Measurements from ENCODE around the gene UBE2Z. TPM values are rescaled to one million over a fixed set of nuclear protein-coding genes. Genes with fewer than 3 reads are reported as not detected.

Gene UBE2Z
- total and polyA plus RNA-seq, 2 of the 4 experiments (the other 2 are of a cell fraction): 68.5 to 126 TPM

- Histone ChIP-seq H3K27me3 (ENCODE audit: control insufficient read depth, insufficient read depth, low read length) (no peaks in the 10 kb centered on the region), H3K14ac (replicated peaks; ENCODE audit: low read depth, low read length) (no peak overlapping the region), H3K79me1 (ENCODE audit: low read depth in 1 of 2, low read length in 2 of 2) (peaks cover 5 to 8% of the 10 kb centered on the region in 2 experiments; a peak in 2 of 4 replicates), H2AFZ (replicated peaks; ENCODE audit: low read length, poor library complexity) (no peak overlapping the region), H3K18ac (ENCODE audit: low read depth, low read length) (no peak overlapping the region), H3K4me1 (ENCODE audit: control insufficient read depth, insufficient read depth, low read length) (peaks cover 3% of the 10 kb centered on the region), H3K4ac (ENCODE audit: low read depth, low read length) (no peak overlapping the region), H3K4me2 (ENCODE audit: low read depth, low read length) (no peak overlapping the region), H2AK5ac (ENCODE audit: low read depth, low read length) (no peak overlapping the region), H3K9ac (ENCODE audit: low read depth, low read length) (no peak overlapping the region), H4K91ac (ENCODE audit: insufficient read depth, low read depth, low read length) (no peak overlapping the region), H4K5ac (ENCODE audit: low read depth, low read length) (no peak overlapping the region), H2BK5ac (ENCODE audit: low read depth, low read length, poor library complexity, severe bottlenecking) (no peak overlapping the region), H4K20me1 (ENCODE audit: insufficient read depth, low read length) (no peaks in the 10 kb centered on the region), H2BK120ac (ENCODE audit: low read depth, low read length) (no peak overlapping the region), H3K27ac (ENCODE audit: insufficient read depth, low read length) (no peak overlapping the region), H2AK9ac (replicated peaks; ENCODE audit: low read depth, low read length, poor library complexity) (no peak overlapping the region), H3K9me1 (ENCODE audit: insufficient read depth, low read length) (peaks cover 4% of the 10 kb centered on the region; the same call in 1 of the 2 replicates), H4K8ac (ENCODE audit: low read depth in 2 of 2, low read length in 2 of 2) (no peak overlapping the region), H3K36me3 (ENCODE audit: control insufficient read depth, insufficient read depth, low read length) (peaks cover 2% of the 10 kb centered on the region; the same call in 1 of the 2 replicates), H3K23ac (ENCODE audit: low read depth, low read length) (no peak overlapping the region), H3K4me3 (ENCODE audit: insufficient read depth, low read depth, low read length) (no peak overlapping the region), H2BK20ac (ENCODE audit: low read depth, low read length) (no peak overlapping the region), H2BK15ac (ENCODE audit: low read depth, low read length) (no peak overlapping the region), H3K56ac (ENCODE audit: extremely low read depth, insufficient read depth, low read length) (no peak overlapping the region), H3K9me3 (ENCODE audit: control insufficient read depth, insufficient read depth, low read length) (no peaks in the 10 kb centered on the region)
- ATAC-seq (ENCODE audit: low read depth) (no peak), DNase-seq (no peak)
- no TSS peak for BruUV-seq (replicated peaks)
- no CpG with 5 or more reads among the region's 1 CpG for WGBS, 2 experiments (ENCODE audit: extremely low coverage in 2 of 2, insufficient read length in 1 of 2)
- ChIA-PET CTCF (interaction anchor here (0.7 kb wide), 1 partner anchor 1800 kb away, joined by 10 read pairs; no protein-coding TSS in a partner anchor), POLR2A (ENCODE audit: unreplicated experiment) (interaction anchor here (0.7 kb wide), 1 partner anchor 30 kb away, joined by 8 read pairs; no protein-coding TSS in a partner anchor)
- TF ChIP-seq FOS (IDR thresholded peaks at IDR 0.05; ENCODE audit: low read depth, low read length) (no peak), MXI1 (IDR thresholded peaks at IDR 0.05; ENCODE audit: borderline replicate concordance, low read depth, low read length) (no peak), BHLHE40 (IDR thresholded peaks at IDR 0.05; ENCODE audit: low read depth, low read length) (no peak), RCOR1 (IDR thresholded peaks at IDR 0.05; ENCODE audit: insufficient replicate concordance, low read length) (no peak)
- in situ Hi-C loops (cut with MboI; ENCODE audit: low sequenced_read_pairs): no loop called here
- dilution Hi-C loops (cut with HindIII; ENCODE audit: low sequenced_read_pairs, unreplicated experiment): loop anchor here (25.0 kb wide), 1 partner anchor 134 kb away; no protein-coding TSS in a partner anchor
- intact Hi-C loops (cut with micrococcal nuclease): no loop called here
These were observed 4.8 kb upstream of the UBE2Z start for GRCh38 chr17:48903401-48903800.

Data from IMR-90 (cell line).